ENCODE data around the gene CMPK2.

CMPK2 gene

GRCh38 chr2:6887751-6888192, 22.1 kb upstream of the CMPK2 start:
- Histone ChIP-seq H4K20me1 (ENCODE audit: insufficient read depth, low read length, poor library complexity, severe bottlenecking) (no peaks in the 10 kb centered on the region), H3K36me3 (ENCODE audit: insufficient read depth, low read length) (no peaks in the 10 kb centered on the region), H3K79me2 (ENCODE audit: insufficient read depth, low read length) (no peaks in the 10 kb centered on the region), H3K9me2 (replicated peaks; ENCODE audit: low read depth, low read length) (no peaks in the 10 kb centered on the region), H3K9ac (ENCODE audit: low read depth, low read length, poor library complexity, severe bottlenecking) (peak overlapping the region; percentile 20), H3K4me3 (ENCODE audit: low read length, poor library complexity, severe bottlenecking) (no peak overlapping the region), H3K9me3 (ENCODE audit: insufficient read depth, low read depth, low read length) (no peaks in the 10 kb centered on the region), H3K4me1 (ENCODE audit: insufficient read depth, low read length, poor library complexity, severe bottlenecking) (peaks cover 34% of the 10 kb centered on the region), H3K27me3 (ENCODE audit: insufficient read depth, low read length, poor library complexity, severe bottlenecking) (no peaks in the 10 kb centered on the region), H3F3A (ENCODE audit: low read depth) (no peaks in the 10 kb centered on the region), H3K4me2 (ENCODE audit: low read depth, low read length, poor library complexity, severe bottlenecking) (peak overlapping the region; percentile 13), H2AFZ (ENCODE audit: low read length) (peak overlapping the region; percentile 15; the same call in 1 of the 2 replicates)
- TF ChIP-seq CTCF (conservative IDR thresholded peaks at IDR 0.05; ENCODE audit: low read length) (no peak), EZH2phosphoT487 (IDR thresholded peaks at IDR 0.05; ENCODE audit: borderline replicate concordance) (no peak)

- no peak overlapping the region for H3K4me3 ChIP-seq (ENCODE audit: low read length, poor library complexity, severe bottlenecking)
- H3K79me2 ChIP-seq (ENCODE audit: insufficient read depth, low read length) = no peaks in the 10 kb centered on the region
- no peak overlapping the region for H3K9ac ChIP-seq (ENCODE audit: low read depth, low read length, poor library complexity, severe bottlenecking)
- H3K27me3 ChIP-seq (ENCODE audit: insufficient read depth, low read length, poor library complexity, severe bottlenecking) = no peaks in the 10 kb centered on the region
- no peaks in the 10 kb centered on the region for H3K9me2 ChIP-seq (replicated peaks; ENCODE audit: low read depth, low read length)
- H3F3A ChIP-seq (ENCODE audit: low read depth) = 0 out of 2 replicates have a peak, but pooled peaks cover 5% of the 10 kb centered on the region
- no peaks in the 10 kb centered on the region for H4K20me1 ChIP-seq (ENCODE audit: insufficient read depth, low read length, poor library complexity, severe bottlenecking)
- TF ChIP-seq CTCF (conservative IDR thresholded peaks at IDR 0.05; ENCODE audit: low read length) = no peak
- TF ChIP-seq EZH2phosphoT487 (IDR thresholded peaks at IDR 0.05; ENCODE audit: borderline replicate concordance) = no peak
- H3K4me1 ChIP-seq (ENCODE audit: insufficient read depth, low read length, poor library complexity, severe bottlenecking) = peaks cover 52% of the 10 kb centered on the region
- H3K4me2 ChIP-seq (ENCODE audit: low read depth, low read length, poor library complexity, severe bottlenecking) = no peak overlapping the region
- no peaks in the 10 kb centered on the region for H3K36me3 ChIP-seq (ENCODE audit: insufficient read depth, low read length)
- H3K9me3 ChIP-seq (ENCODE audit: insufficient read depth, low read depth, low read length) = no peaks in the 10 kb centered on the region
- no peak overlapping the region for H2AFZ ChIP-seq (ENCODE audit: low read length)
These were observed 20.3 kb upstream of the CMPK2 start for GRCh38 chr2:6885968-6886367.

- H2AFZ ChIP-seq (ENCODE audit: low read length) = no peak overlapping the region
- no peaks in the 10 kb centered on the region for H3K36me3 ChIP-seq (ENCODE audit: insufficient read depth, low read length)
- 0 out of 2 replicates have a peak, but pooled peaks cover 8% of the 10 kb centered on the region for H3F3A ChIP-seq (ENCODE audit: low read depth)
- TF ChIP-seq EZH2phosphoT487 (IDR thresholded peaks at IDR 0.05; ENCODE audit: borderline replicate concordance) (no peak), CTCF (conservative IDR thresholded peaks at IDR 0.05; ENCODE audit: low read length) (no peak)
- no peaks in the 10 kb centered on the region for H3K27me3 ChIP-seq (ENCODE audit: insufficient read depth, low read length, poor library complexity, severe bottlenecking)
- H3K9me3 ChIP-seq (ENCODE audit: insufficient read depth, low read depth, low read length) = no peaks in the 10 kb centered on the region
- H3K4me2 ChIP-seq (ENCODE audit: low read depth, low read length, poor library complexity, severe bottlenecking) = no peak overlapping the region
- peaks cover 55% of the 10 kb centered on the region for H3K4me1 ChIP-seq (ENCODE audit: insufficient read depth, low read length, poor library complexity, severe bottlenecking)
- no peak overlapping the region for H3K4me3 ChIP-seq (ENCODE audit: low read length, poor library complexity, severe bottlenecking)
- no peaks in the 10 kb centered on the region for H4K20me1 ChIP-seq (ENCODE audit: insufficient read depth, low read length, poor library complexity, severe bottlenecking)
- H3K79me2 ChIP-seq (ENCODE audit: insufficient read depth, low read length) = no peaks in the 10 kb centered on the region
- H3K9me2 ChIP-seq (replicated peaks; ENCODE audit: low read depth, low read length) = no peaks in the 10 kb centered on the region
- no peak overlapping the region for H3K9ac ChIP-seq (ENCODE audit: low read depth, low read length, poor library complexity, severe bottlenecking)
These were observed 19.8 kb upstream of the CMPK2 start for GRCh38 chr2:6885551-6885950.
